Fibroblast of lung (primary cell): ENCODE data around the gene ABCC8. TPM values are rescaled to one million over a fixed set of nuclear protein-coding genes. Genes with fewer than 3 reads are reported as not detected.

Experiments
- DNase-seq, 2 donors: peaks; one replicate each; pipeline versions ENCODE4 v3.0.0 to v3.0.0-alpha.2; 2010; ENCODE audit warnings: low read depth in 2 of 2
- H2AFZ ChIP-seq: 2 replicates; pipeline ENCODE4 v1.5.1; 2012; ENCODE audit warnings: low read length, control low read depth, inconsistent platforms
- H3K27ac ChIP-seq: 2 replicates; pipeline ENCODE4 v1.5.1; 2011; ENCODE audit warnings: low read length, control low read depth; ENCODE audit not compliant: insufficient read depth
- H3K27me3 ChIP-seq: 2 replicates; pipeline ENCODE4 v1.5.1; 2011; ENCODE audit warnings: mild to moderate bottlenecking, low read length; ENCODE audit not compliant: control insufficient read depth, insufficient read depth
- H3K36me3 ChIP-seq: 2 replicates; pipeline ENCODE4 v1.5.1; 2011; ENCODE audit warnings: low read length; ENCODE audit not compliant: control insufficient read depth, insufficient read depth
- H3K4me1 ChIP-seq: 2 replicates; pipeline ENCODE4 v1.5.1; 2011; ENCODE audit warnings: low read length; ENCODE audit not compliant: control insufficient read depth, insufficient read depth; ENCODE audit errors: extremely low read depth
- H3K4me2 ChIP-seq: 2 replicates; pipeline ENCODE4 v1.5.1; 2011; ENCODE audit warnings: low read length, control low read depth; ENCODE audit not compliant: insufficient read depth; ENCODE audit errors: extremely low read depth
- H3K4me3 ChIP-seq, 4 experiments: fragments of 200-600 bp in 1 of 4; sonication (generic) in 1 of 4; replicated peaks in 1 of 4; 2 replicates each; pipeline ENCODE4 v1.5.1; 2011 to 2016; ENCODE audit warnings: low read length in 4 of 4, low read depth in 3 of 4, mild to moderate bottlenecking in 3 of 4, control low read depth in 2 of 4, inconsistent platforms in 1 of 4, mixed read lengths in 1 of 4; ENCODE audit not compliant: insufficient read depth in 1 of 4; ENCODE audit errors: control extremely low read depth in 1 of 4
- H3K79me2 ChIP-seq: 2 replicates; pipeline ENCODE4 v1.5.1; 2012; ENCODE audit warnings: mild to moderate bottlenecking, low read length, inconsistent platforms; ENCODE audit not compliant: control insufficient read depth, insufficient read depth
- H3K9ac ChIP-seq: 2 replicates; pipeline ENCODE4 v1.5.1; 2011; ENCODE audit warnings: mild to moderate bottlenecking, low read length, control low read depth; ENCODE audit not compliant: insufficient read depth
- H3K9me3 ChIP-seq: 2 replicates; pipeline ENCODE4 v1.5.1; 2012; ENCODE audit warnings: low read depth, low read length; ENCODE audit not compliant: control insufficient read depth, insufficient read depth
- H4K20me1 ChIP-seq: 2 replicates; pipeline ENCODE4 v1.5.1; 2011; ENCODE audit warnings: low read length; ENCODE audit not compliant: control insufficient read depth, insufficient read depth; ENCODE audit errors: extremely low read depth
- EZH2 ChIP-seq: IDR thresholded peaks from 2 replicates; pipeline ENCODE4 v1.5.1; 2012; ENCODE audit warnings: low read length, control low read depth, mild to moderate bottlenecking; ENCODE audit errors: missing control alignments
- polyA minus RNA-seq: library from RNA; depleted of rRNA, polyadenylated mRNA; stranded (reverse); fragments of >200 nt; gene quantifications from 2 replicates; pipeline ENCODE4 v1.2.3, GENCODE V29; 2011; ENCODE audit warnings: low replicate concordance
- polyA plus RNA-seq, 2 donors: library from polyadenylated mRNA; depleted of rRNA in 1 of 2; stranded (reverse) in 1 of 2; unstranded in 1 of 2; fragments of >200 nt; gene quantifications; 2 replicates each; pipeline ENCODE4 v1.2.1, GENCODE V29; 2011 to 2012; ENCODE audit warnings: missing spikeins in 1 of 2
- total RNA-seq: library from RNA; depleted of rRNA; stranded (reverse); fragments of >200 nt; gene quantifications from 2 replicates; pipeline ENCODE4 v1.2.1, GENCODE V29; 2014
- TF ChIP-seq, protein P1 (sequence below), 2 donors: IDR thresholded peaks in 1 of 2; conservative IDR thresholded peaks in 1 of 2; 1 replicate in 1 of 2; 2 replicates in 1 of 2; pipeline ENCODE4 v1.5.1; 2011 to 2012; ENCODE audit warnings: low read length in 2 of 2, control low read depth in 1 of 2, inconsistent platforms in 1 of 2, low read depth in 1 of 2, mild to moderate bottlenecking in 1 of 2

ABCC8 gene
- total RNA-seq (not detected in 2 replicates), polyA plus RNA-seq (not detected in 2 replicates), polyA minus RNA-seq (not detected in 2 replicates)
- polyA plus RNA-seq (2012), result not detected in 2 replicates

DNA sequence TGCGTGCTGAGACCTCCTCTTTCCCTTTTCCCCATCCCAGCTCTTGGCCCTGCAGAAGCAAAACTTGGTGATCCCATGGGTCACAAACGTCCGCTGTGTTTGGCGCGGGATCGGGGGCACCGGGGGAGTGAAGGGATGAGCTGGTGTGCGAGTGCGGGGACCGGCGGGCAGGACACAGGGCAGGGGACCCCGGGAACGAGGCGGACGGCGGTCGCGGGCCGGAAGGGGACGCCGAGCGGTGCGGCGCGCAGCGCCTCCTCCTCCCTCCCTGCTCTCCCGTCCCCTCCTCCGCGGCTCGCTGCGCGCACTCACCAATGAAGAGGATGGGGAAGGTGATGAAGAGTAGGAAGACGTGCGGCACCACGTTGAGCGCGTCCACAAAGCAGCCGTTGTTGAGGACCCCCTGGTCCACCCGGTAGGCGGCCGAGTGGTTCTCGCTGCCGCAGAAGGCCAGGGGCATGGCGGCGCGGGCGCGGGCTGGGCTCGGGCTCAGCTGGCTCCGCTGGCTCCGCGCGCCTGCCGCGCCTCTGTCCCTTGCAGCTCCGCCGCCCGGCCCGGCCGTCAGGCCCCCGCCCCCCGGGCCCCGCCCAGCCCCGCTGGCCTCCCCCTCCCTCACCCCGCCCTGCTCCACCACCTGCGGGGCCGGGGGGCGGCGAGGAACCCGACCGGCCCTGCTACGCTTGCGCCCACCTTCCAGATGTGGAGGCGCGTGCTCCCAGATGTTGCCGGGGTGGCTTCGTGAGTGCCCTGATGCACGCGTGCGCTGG is at the start of gene ABCC8:
Gene ABCC8, minus strand, starts transcription at position 529 of the 767 bp plus-strand sequence. Its CDS starts 69 bp downstream, at position 460.
- H3K79me2 ChIP-seq, result no peaks in the 10 kb centered on the region

DNA sequence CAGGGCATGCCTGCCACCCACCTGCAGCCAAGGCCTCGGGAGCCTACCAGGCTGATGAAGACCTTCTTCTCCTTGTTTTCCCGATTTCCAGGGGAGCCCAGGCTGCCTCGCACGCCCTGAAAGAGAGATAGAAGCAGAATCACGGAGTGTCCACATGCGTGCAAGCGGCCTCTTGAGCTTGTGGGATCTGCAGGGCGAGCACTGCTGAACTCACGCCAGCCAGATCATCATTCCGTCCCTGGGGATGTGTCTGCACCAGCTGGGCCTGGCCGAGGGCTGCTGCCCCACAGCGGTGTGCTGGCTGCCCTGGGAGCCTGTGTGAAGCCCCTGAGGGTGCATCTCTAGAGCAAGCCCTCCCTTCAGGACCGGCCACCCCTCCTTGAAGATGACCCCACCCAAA is 49.7 kb upstream of the ABCC8 start:
- Histone ChIP-seq H3K9ac (no peak overlapping the region), H3K4me3 (no peak overlapping the region), H4K20me1 (no peaks in the 10 kb centered on the region), H3K9me3 (no peaks in the 10 kb centered on the region), H2AFZ (no peak overlapping the region), H3K36me3 (no peaks in the 10 kb centered on the region), H3K27me3 (no peaks in the 10 kb centered on the region), H3K4me1 (no peaks in the 10 kb centered on the region), H3K79me2 (no peaks in the 10 kb centered on the region), H3K27ac (no peak overlapping the region), H3K4me2 (no peak overlapping the region)
- DNase-seq, result no peak
- TF ChIP-seq EZH2, result no peak
- TF ChIP-seq, protein P1, sequence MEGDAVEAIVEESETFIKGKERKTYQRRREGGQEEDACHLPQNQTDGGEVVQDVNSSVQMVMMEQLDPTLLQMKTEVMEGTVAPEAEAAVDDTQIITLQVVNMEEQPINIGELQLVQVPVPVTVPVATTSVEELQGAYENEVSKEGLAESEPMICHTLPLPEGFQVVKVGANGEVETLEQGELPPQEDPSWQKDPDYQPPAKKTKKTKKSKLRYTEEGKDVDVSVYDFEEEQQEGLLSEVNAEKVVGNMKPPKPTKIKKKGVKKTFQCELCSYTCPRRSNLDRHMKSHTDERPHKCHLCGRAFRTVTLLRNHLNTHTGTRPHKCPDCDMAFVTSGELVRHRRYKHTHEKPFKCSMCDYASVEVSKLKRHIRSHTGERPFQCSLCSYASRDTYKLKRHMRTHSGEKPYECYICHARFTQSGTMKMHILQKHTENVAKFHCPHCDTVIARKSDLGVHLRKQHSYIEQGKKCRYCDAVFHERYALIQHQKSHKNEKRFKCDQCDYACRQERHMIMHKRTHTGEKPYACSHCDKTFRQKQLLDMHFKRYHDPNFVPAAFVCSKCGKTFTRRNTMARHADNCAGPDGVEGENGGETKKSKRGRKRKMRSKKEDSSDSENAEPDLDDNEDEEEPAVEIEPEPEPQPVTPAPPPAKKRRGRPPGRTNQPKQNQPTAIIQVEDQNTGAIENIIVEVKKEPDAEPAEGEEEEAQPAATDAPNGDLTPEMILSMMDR (conservative IDR thresholded peaks at IDR 0.05 in 1 of 2, IDR thresholded peaks at IDR 0.05 in 1 of 2; ENCODE audit: low read depth in 1 of 2, low read length in 2 of 2), result no peak

More for the DNA sequence above, at the start of gene ABCC8:
- DNase-seq, result no peak
- H3K9me3 ChIP-seq, result no peaks in the 10 kb centered on the region
- no peaks in the 10 kb centered on the region for H3K4me1 ChIP-seq
- no peak within 1 kb of the TSS for H3K4me2 ChIP-seq
- H2AFZ ChIP-seq, result no peak within 1 kb of the TSS
- H3K36me3 ChIP-seq, result no peaks in the 10 kb centered on the region
- H3K27ac ChIP-seq, result no peak within 1 kb of the TSS
- H3K4me3 ChIP-seq, result no peak within 1 kb of the TSS
- H3K9ac ChIP-seq, result no peak within 1 kb of the TSS
- peak; percentile 71 for TF ChIP-seq EZH2
- TF ChIP-seq, protein P1 (conservative IDR thresholded peaks at IDR 0.05 in 1 of 2, IDR thresholded peaks at IDR 0.05 in 1 of 2; ENCODE audit: low read depth in 1 of 2, low read length in 2 of 2), result no peak
- H4K20me1 ChIP-seq, result no peaks in the 10 kb centered on the region
- peaks cover 16% of the 10 kb centered on the region for H3K27me3 ChIP-seq

DNA sequence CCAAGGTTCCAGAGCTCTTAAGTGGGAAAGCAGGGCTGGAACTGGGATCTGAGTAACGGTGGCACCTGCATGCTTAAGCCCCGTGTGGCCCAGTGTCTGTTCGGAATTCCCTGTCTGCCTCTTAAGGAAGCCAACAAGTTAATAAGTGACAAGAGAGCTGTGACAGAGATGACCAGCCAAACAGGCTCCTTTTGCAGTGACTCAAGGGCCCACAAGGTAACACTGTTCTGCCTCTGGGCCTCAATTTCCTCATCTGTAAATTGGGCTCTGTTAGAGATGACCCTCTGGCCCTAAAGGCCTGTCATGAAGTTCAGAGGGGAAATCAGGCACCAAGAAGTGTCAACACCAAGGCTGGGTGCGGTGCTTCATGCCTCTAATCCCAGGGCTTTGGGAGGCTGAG is 48.9 kb upstream of the ABCC8 start:
- TF ChIP-seq, protein P1 (conservative IDR thresholded peaks at IDR 0.05 in 1 of 2, IDR thresholded peaks at IDR 0.05 in 1 of 2; ENCODE audit: low read depth in 1 of 2, low read length in 2 of 2), result no peak
- TF ChIP-seq EZH2, result no peak
- Histone ChIP-seq H3K9me3 (no peaks in the 10 kb centered on the region), H3K4me1 (no peaks in the 10 kb centered on the region), H3K79me2 (no peaks in the 10 kb centered on the region), H3K27ac (no peak overlapping the region), H2AFZ (no peak overlapping the region), H3K4me3 (no peak overlapping the region), H3K9ac (no peak overlapping the region), H3K27me3 (no peaks in the 10 kb centered on the region), H3K36me3 (no peaks in the 10 kb centered on the region), H4K20me1 (no peaks in the 10 kb centered on the region), H3K4me2 (no peak overlapping the region)
- DNase-seq, result no peak
